ENCODE results near the gene NFIA.

DNA sequence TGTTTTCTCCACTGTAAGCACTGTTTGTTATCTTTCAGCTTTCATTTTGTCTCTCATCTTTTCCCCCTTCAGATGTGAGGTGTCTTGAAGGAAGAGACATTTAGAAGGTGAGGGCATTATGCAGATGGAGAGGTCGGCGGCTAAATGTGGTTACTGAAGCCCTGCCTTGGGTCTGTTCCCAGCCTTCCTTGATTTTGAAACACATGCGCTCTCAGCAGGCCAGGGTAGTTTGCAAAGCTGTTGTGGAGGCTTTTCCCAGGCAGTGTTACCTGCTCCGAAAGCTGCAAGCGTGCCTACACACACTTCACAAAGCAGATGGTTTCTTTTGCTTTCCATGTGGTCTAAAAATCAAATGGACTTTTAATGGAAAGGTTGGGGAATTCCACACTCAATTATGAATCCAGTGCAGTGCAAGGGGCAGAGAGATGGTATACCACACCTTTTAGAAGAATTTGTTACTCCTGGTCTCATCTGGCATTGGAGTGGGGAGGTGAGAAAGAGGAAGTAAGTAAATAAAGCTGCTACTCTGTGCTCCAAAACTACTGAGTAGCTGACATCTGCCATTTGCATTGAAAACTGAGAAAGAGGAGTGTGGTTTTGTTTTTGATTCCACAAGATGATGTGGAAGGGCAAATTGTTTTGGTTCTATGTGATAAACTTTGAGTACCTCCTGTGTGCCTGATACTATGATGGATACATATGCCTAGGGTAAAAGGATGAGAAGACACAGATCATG is 91.9 kb downstream of the NFIA start:
- no peak for TF ChIP-seq POLR2AphosphoS5 (IDR thresholded peaks at IDR 0.05; ENCODE audit: low read depth, low read length)
- TF ChIP-seq POLR2A (IDR thresholded peaks at IDR 0.05; ENCODE audit: low read depth, low read length), result no peak
- no peak for TF ChIP-seq SPI1 (IDR thresholded peaks at IDR 0.05; ENCODE audit: low read depth, low read length)
- TF ChIP-seq TAF1 (IDR thresholded peaks at IDR 0.05; ENCODE audit: low read depth, low read length), result no peak
- no peak for TF ChIP-seq POU2F2 (IDR thresholded peaks at IDR 0.05; ENCODE audit: low read depth, low read length)

Measured in GM12891 (cell line).